ENCODE results near the gene MGAT5B. TPM values are rescaled to one million over a fixed set of nuclear protein-coding genes. Genes with fewer than 3 reads are reported as not detected.

The MGAT5B gene
- total and polyA plus RNA-seq, 7 donors, result 0.16 to 0.83 (median 0.51) TPM; not detected in 2

DNA sequence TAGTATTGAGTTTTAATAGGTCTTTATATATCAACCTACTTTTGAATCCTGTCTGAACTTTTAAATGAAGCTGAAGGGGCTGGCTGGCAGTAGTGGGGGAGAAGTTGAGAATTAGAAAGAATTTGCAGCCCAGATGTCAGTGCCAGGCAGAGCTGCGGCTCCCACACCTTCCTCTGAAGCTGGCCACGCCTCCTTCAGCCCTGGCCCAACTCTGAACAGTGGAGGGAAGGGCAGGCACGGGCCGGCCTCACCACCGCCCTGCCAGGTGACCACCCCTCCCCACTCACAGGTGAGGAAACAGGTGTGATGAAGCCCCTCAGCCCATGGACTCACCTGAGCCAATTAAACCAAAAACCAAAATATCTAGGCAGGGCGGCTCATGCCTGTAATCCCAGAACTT is 87.0 kb downstream of the MGAT5B start:
- Histone ChIP-seq H3K27me3 (peaks cover 0 to 14% (median 0%) of the 10 kb centered on the region in 3 donors), H3K4me1 (no peaks in the 10 kb centered on the region), H3K36me3 (no peaks in the 10 kb centered on the region), H3K9me3 (no peaks in the 10 kb centered on the region), H3K27ac (no peak overlapping the region), H3K4me3 (no peak overlapping the region)
- TF ChIP-seq POLR2A (IDR thresholded peaks at IDR 0.05) (no peak), CTCF (IDR thresholded peaks at IDR 0.05) (no peak), EP300 (IDR thresholded peaks at IDR 0.05) (no peak), POLR2AphosphoS5 (IDR thresholded peaks at IDR 0.05) (no peak)
- intact Hi-C loops (cut with DNase I), result no loop called here
- 35 to 58% methylated on average over 6 of the region's 6 CpGs for WGBS, 2 donors
- DNase-seq, result no peak

DNA sequence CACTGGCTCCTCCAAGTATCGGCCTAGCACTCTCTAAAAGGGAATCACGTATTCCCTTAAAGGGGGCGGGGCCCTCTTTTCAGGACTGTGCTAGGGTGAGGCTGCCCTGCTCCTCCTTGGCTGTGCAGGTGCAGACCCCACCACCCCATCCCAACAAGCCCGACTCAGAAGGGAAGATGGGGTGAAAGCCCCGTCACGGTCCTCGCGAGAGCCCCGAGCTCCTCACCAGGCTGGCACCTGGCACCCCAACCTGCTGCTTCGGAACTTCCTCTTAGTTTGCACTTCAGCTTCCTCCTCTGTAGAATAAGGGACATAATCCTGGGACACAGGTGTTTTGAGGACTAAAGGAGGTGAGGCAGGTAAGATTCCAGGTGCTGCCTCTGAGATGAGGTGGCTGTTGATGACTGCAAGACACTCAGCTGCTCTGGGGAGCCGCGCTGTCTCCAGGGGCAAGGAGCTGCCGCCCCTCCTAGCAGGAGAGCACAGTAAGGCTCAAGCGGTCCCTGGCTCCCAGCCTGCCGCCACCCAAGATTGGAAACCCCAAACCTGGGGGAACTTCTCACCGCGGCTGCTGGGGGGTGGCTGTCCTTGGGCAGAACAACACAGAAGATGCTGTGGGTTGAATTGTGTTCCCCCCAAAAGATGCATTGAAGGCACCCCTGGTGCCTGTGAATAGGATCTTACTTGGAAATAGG is 88.8 kb downstream of the MGAT5B start:
- intact Hi-C loops (cut with DNase I), result no loop called here
- peaks cover 0 to 14% (median 0%) of the 10 kb centered on the region in 3 donors for H3K27me3 ChIP-seq
- no peak overlapping the region for H3K27ac ChIP-seq
- TF ChIP-seq EP300 (IDR thresholded peaks at IDR 0.05) (no peak), CTCF (IDR thresholded peaks at IDR 0.05) (no peak), POLR2AphosphoS5 (IDR thresholded peaks at IDR 0.05) (no peak), POLR2A (IDR thresholded peaks at IDR 0.05) (no peak)
- no peak overlapping the region for H3K4me3 ChIP-seq
- WGBS, 2 donors, result 81 to 84% methylated on average over 17 of the region's 17 CpGs
- DNase-seq, result no peak
- no peaks in the 10 kb centered on the region for H3K36me3 ChIP-seq
- H3K4me1 ChIP-seq, result no peaks in the 10 kb centered on the region
- no peaks in the 10 kb centered on the region for H3K9me3 ChIP-seq

DNA sequence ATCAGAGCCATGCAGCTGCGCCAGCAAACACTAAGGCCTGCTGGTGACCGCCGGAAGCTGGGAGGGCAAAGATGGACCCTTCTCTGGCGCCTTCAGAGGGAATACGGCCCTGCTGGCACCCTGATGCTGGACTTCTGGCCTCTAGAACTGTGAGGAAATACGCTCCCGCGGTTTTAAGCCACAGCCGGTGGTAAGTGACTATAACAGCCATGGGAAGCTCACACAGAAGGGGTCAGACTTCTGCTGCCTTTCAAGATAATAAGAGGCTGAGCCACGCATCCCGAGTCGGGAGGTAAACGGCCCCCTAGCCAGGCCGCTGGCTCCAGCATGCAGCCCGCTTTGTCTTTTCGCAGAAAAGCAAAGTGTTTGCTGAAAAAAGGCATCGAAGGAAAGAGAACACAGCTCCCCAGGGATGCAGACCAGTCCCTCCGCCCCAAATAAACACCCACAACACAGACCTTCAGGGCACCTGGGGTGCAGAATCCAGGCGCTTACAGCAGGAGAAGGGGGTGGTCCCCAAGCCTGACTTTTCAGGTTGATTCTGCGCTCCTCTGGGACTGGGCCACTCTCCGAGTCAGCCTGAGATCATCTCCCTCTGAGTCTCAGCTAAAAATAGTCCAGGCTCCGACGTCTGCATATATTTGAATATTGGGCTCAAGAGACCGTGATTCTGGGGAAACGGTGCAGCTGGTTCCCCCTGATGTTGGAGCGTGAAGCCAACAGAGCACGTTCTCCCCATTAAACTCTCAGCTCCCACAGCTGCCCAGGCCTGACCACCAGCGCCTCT is 89.7 kb downstream of the MGAT5B start:
- WGBS, 2 donors, result 55 to 64% methylated on average over 28 of the region's 28 CpGs
- intact Hi-C loops (cut with DNase I), result no loop called here
- Histone ChIP-seq H3K36me3 (no peaks in the 10 kb centered on the region), H3K4me3 (no peak overlapping the region), H3K27me3 (peaks cover 0 to 16% (median 0%) of the 10 kb centered on the region in 3 donors), H3K4me1 (no peaks in the 10 kb centered on the region), H3K27ac (no peak overlapping the region), H3K9me3 (no peaks in the 10 kb centered on the region)
- TF ChIP-seq CTCF (IDR thresholded peaks at IDR 0.05) (no peak), EP300 (IDR thresholded peaks at IDR 0.05) (no peak), POLR2A (IDR thresholded peaks at IDR 0.05) (no peak), POLR2AphosphoS5 (IDR thresholded peaks at IDR 0.05) (no peak)
- DNase-seq, result no peak

DNA sequence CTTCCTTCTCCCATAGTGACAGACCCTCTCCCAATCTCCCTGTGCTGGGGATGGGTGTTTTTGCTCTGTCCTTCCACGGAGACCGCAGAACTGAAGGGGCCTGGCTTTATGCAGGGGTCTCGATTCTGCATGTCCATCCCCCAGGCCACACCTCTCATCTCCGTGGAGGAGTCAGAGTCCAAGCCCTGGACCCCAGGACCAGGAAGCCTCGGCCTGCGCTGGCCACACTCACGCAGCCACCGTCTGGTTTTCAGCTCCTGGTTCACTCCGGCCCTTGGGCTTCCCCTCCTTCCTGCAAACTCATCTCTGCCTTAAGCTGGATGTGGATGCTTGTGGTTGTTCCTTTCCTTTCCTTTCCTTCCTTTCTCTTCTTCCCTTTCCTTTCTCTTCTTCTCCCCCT is 90.8 kb downstream of the MGAT5B start:
- no peak overlapping the region for H3K27ac ChIP-seq
- 72 to 81% methylated on average over 9 of the region's 9 CpGs for WGBS, 2 donors
- TF ChIP-seq POLR2A (IDR thresholded peaks at IDR 0.05), result no peak
- TF ChIP-seq POLR2AphosphoS5 (IDR thresholded peaks at IDR 0.05), result no peak
- TF ChIP-seq EP300 (IDR thresholded peaks at IDR 0.05), result no peak
- no peak for TF ChIP-seq CTCF (IDR thresholded peaks at IDR 0.05)
- intact Hi-C loops (cut with DNase I), result no loop called here
- peaks cover 0 to 18% (median 0%) of the 10 kb centered on the region in 3 donors for H3K27me3 ChIP-seq
- no peaks in the 10 kb centered on the region for H3K36me3 ChIP-seq
- no peak overlapping the region for H3K4me3 ChIP-seq
- H3K9me3 ChIP-seq, result no peaks in the 10 kb centered on the region
- no peak for DNase-seq
- H3K4me1 ChIP-seq, result no peaks in the 10 kb centered on the region

All from sigmoid colon (tissue), 7 donors.